A673 (cell line): ENCODE measurements around the gene ACTN2. TPM values are rescaled to one million over a fixed set of nuclear protein-coding genes. Genes with fewer than 3 reads are reported as not detected.

Source experiments
- BruUV-seq: library from RNA; stranded (reverse); fragments of 400-500 nt; replicated peaks from 2 replicates; lab custom pipeline; 2021; lab: Mats Ljungman, UMichigan
- CTCF ChIA-PET: fragments of 300-600 bp; sonication (Branson Sonifier 250); formaldehyde crosslinking; loops from one replicate; lab custom pipeline; 2022; ENCODE audit warnings: antibody characterized with exemption; lab: Charles Lee
- POLR2A ChIA-PET: fragments of 300-600 bp; sonication (Branson Sonifier 250); formaldehyde crosslinking; loops from one replicate; lab custom pipeline; 2022; ENCODE audit warnings: antibody characterized with exemption; ENCODE audit not compliant: low non-redundant PET; lab: Charles Lee
- DNase-seq: peaks from one replicate; pipeline ENCODE4 v3.0.0-alpha.2; 2015; ENCODE audit warnings: low spot score
- H3K27ac ChIP-seq: fragments of 200-600 bp; sonication (generic); 2 replicates; pipeline ENCODE4 v1.5.1; 2016; ENCODE audit warnings: mixed run types, low read depth, mild to moderate bottlenecking, mixed read lengths, antibody characterized with exemption, low read length; ENCODE audit not compliant: poor library complexity, severe bottlenecking
- H3K27me3 ChIP-seq: fragments of 200-600 bp; sonication (generic); replicated peaks from 2 replicates; pipeline ENCODE4 v1.6.1; 2017; ENCODE audit warnings: mixed run types, low read depth, mild to moderate bottlenecking, mixed read lengths, antibody characterized with exemption, low read length; ENCODE audit not compliant: insufficient read depth, poor library complexity
- H3K36me3 ChIP-seq: fragments of 200-600 bp; sonication (generic); 2 replicates; pipeline ENCODE4 v1.6.1; 2016; ENCODE audit warnings: mixed run types, mild to moderate bottlenecking, mixed read lengths, antibody characterized with exemption, low read length; ENCODE audit not compliant: insufficient read depth, poor library complexity, severe bottlenecking
- H3K4me1 ChIP-seq: fragments of 200-600 bp; sonication (generic); 2 replicates; pipeline ENCODE4 v1.6.1; 2017; ENCODE audit warnings: mixed run types, mild to moderate bottlenecking, mixed read lengths, antibody characterized with exemption, low read length; ENCODE audit not compliant: insufficient read depth, poor library complexity, severe bottlenecking
- H3K4me3 ChIP-seq: fragments of 200-600 bp; sonication (generic); 2 replicates; pipeline ENCODE4 v1.5.1; 2016; ENCODE audit warnings: low read depth, mixed run types, mild to moderate bottlenecking, mixed read lengths, low read length; ENCODE audit not compliant: poor library complexity, severe bottlenecking
- H3K9me3 ChIP-seq: fragments of 200-600 bp; sonication (generic); 2 replicates; pipeline ENCODE4 v1.6.1; 2016; ENCODE audit warnings: mixed run types, low read depth, mild to moderate bottlenecking, mixed read lengths, antibody characterized with exemption, low read length; ENCODE audit not compliant: poor library complexity, severe bottlenecking
- EZH2 ChIP-seq: fragments of 200-600 bp; sonication (generic); IDR thresholded peaks from 2 replicates; pipeline ENCODE4 v1.6.1; 2017; ENCODE audit warnings: borderline replicate concordance, low read depth, mild to moderate bottlenecking, mixed read lengths, antibody characterized with exemption, low read length; ENCODE audit not compliant: poor library complexity, severe bottlenecking
- intact Hi-C: fragments of 100-400 bp; cut with micrococcal nuclease; formaldehyde crosslinking; loops from one replicate; pipeline ENCODE4 v1.10.0; 2022; ENCODE audit not compliant: unreplicated experiment
- total RNA-seq: library from RNA; stranded (reverse); gene quantifications from 2 replicates; pipeline ENCODE4 v1.2.3, GENCODE V29; 2021
- TF ChIP-seq, protein P1 (sequence below): fragments of 300-800, 200-600 bp; sonication (generic); conservative IDR thresholded peaks from 2 replicates; pipeline ENCODE4 v1.5.1; 2017; ENCODE audit warnings: low read depth, mild to moderate bottlenecking, antibody characterized with exemption, low read length, moderate library complexity, mixed read lengths

Gene ACTN2
- total RNA-seq, 1 experiment from 2014 or later: 39.4 TPM

DNA sequence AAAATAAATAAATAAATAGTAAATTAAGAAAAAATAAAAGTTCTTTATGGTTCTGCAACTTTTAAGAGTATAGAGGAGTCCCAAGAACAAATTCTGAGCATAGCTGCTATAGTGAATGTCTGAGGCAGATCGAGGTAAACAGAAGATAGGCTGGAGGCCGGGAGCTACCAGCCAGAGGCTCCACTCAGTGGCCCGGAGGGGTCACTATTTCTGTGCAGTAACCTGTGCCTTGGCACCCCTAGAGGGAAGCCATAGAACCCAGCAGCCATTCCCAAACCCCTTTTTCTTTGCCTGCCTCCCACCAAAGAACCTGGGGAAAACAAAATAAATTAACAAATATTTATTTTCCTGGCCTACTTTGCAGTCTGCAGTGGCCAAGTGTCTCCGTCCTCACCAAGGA is 43.5 kb upstream of the ACTN2 start:
- Histone ChIP-seq H3K27ac (no peak overlapping the region), H3K27me3 (no peaks in the 10 kb centered on the region), H3K4me3 (no peak overlapping the region), H3K36me3 (no peaks in the 10 kb centered on the region), H3K4me1 (no peaks in the 10 kb centered on the region), H3K9me3 (no peaks in the 10 kb centered on the region)
- DNase-seq: no peak
- CTCF ChIA-PET: no interaction called here
- POLR2A ChIA-PET: no interaction called here
- BruUV-seq: no TSS peak
- TF ChIP-seq, protein P1, sequence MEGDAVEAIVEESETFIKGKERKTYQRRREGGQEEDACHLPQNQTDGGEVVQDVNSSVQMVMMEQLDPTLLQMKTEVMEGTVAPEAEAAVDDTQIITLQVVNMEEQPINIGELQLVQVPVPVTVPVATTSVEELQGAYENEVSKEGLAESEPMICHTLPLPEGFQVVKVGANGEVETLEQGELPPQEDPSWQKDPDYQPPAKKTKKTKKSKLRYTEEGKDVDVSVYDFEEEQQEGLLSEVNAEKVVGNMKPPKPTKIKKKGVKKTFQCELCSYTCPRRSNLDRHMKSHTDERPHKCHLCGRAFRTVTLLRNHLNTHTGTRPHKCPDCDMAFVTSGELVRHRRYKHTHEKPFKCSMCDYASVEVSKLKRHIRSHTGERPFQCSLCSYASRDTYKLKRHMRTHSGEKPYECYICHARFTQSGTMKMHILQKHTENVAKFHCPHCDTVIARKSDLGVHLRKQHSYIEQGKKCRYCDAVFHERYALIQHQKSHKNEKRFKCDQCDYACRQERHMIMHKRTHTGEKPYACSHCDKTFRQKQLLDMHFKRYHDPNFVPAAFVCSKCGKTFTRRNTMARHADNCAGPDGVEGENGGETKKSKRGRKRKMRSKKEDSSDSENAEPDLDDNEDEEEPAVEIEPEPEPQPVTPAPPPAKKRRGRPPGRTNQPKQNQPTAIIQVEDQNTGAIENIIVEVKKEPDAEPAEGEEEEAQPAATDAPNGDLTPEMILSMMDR: no peak
- intact Hi-C loops: no loop called here

DNA sequence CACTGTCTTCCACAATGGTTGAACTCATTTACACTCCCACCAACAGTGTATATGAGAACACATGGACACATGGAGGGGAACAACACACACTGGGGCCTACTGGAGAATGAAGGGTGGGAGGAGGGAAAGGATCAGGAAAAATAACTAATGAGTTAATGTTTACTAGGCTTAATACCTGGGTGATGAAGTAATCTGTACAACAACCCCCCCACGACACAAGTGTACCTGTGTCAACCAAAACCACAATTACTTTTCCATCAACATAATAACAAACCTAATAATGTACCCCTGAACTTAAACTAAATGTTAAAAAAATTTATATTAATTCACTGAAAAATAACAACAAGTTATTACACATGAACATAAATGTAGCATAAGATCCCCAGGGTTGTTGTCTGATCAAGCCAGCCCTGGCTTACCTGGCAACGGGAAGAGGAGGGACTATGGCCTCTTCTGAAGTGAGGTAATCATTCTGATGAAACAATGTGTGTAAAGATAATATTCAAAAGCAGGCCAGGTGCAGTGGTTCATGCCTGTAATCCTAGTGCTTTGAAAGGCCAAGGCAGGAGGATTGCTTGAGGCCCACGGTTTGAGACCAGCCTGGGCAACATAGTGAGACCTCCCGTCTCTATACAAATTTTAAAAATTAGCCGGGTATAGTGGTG is 41.2 kb upstream of the ACTN2 start:
- TF ChIP-seq EZH2: no peak
- TF ChIP-seq, protein P1: no peak
- Histone ChIP-seq H3K27ac (no peak overlapping the region), H3K9me3 (no peaks in the 10 kb centered on the region), H3K4me3 (no peak overlapping the region), H3K4me1 (no peaks in the 10 kb centered on the region), H3K27me3 (no peaks in the 10 kb centered on the region), H3K36me3 (no peaks in the 10 kb centered on the region)
- BruUV-seq: no TSS peak
- ChIA-PET CTCF (no interaction called here), POLR2A (no interaction called here)
- no peak for DNase-seq
- intact Hi-C loops: no loop called here

DNA sequence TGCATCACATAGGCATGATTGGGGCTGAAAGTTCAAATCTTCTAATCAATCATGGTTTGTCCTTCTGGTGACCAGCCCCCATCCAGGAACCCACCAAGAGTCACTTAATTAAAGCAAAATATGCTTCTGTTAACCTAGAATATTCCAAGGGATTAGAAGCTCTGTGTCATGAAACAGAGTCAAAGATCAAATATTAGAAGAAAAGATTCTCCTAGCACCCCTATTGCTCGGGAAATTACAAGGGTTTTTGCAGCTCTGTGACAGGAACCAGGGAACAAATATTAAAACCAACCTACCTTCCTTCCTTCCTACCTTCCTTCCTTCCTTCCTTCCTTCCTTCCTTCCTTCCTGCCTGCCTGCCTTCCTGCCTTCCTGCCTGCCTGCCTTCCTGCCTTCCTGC is 31.8 kb upstream of the ACTN2 start:
- POLR2A ChIA-PET: no interaction called here

More for the DNA sequence above, 31.8 kb upstream of the ACTN2 start:
- no TSS peak for BruUV-seq
- peak; percentile 76 for DNase-seq
- no peak for TF ChIP-seq EZH2
- TF ChIP-seq, protein P1: no peak
- peak overlapping the region; percentile 95 for H3K27ac ChIP-seq
- H3K9me3 ChIP-seq: no peaks in the 10 kb centered on the region
- peaks cover 31% of the 10 kb centered on the region for H3K4me1 ChIP-seq
- H3K27me3 ChIP-seq: no peaks in the 10 kb centered on the region
- H3K36me3 ChIP-seq: no peaks in the 10 kb centered on the region
- CTCF ChIA-PET: interaction anchor here (0.6 kb wide), 1 partner anchor 52 kb away, joined by 3 read pairs; no protein-coding TSS in a partner anchor
- no peak overlapping the region for H3K4me3 ChIP-seq
- intact Hi-C loops: loop anchor here (5.0 kb wide), 1 partner anchor 838 kb away; no protein-coding TSS in a partner anchor
